GM13977 (cell line): ENCODE data around the gene FGD3.

Experiments used
- DNase-seq: peaks from one replicate; pipeline ENCODE4 v3.0.0; 2012; ENCODE audit warnings: low spot score
- CTCF ChIP-seq: IDR thresholded peaks from 2 replicates; pipeline ENCODE4 v1.5.1; 2012; ENCODE audit warnings: mild to moderate bottlenecking, control low read depth; ENCODE audit not compliant: insufficient read depth; ENCODE audit errors: extremely low read depth, missing control alignments
- in situ Hi-C: fragments of 300-500 bp; cut with MboI; formaldehyde crosslinking; loops from one replicate; pipeline ENCODE4 v1.12.0; 2022; ENCODE audit warnings: low sequenced_read_pairs, low pct_unique_long_range_greater_than_20kb, mixed read lengths, inconsistent platforms; ENCODE audit not compliant: unreplicated experiment

FGD3 gene

GRCh38 chr9:93071464-93071863, 124.1 kb downstream of the FGD3 start:
- in situ Hi-C loops = no loop called here
- no peak for TF ChIP-seq CTCF
- no peak for DNase-seq

DNA sequence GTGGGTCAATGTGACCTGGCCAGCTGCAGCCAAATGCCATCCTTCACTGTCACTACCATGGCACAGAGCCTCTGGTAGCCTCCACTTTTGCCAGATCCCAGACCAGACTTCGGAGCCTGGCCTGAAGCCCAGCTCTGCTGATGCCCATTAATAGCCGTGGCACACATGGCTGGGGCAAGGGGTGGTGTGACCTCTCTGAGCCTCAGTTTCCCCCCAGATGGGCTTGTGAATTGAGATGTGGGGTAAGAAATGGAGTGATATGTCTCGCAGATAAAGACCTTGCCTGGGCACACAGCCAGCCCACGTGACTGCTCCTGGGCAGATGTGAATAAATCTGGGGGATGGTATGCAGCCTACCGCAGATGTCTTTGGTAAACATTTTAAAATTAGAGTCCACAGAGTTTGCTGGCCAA, 125.1 kb downstream of the FGD3 start:
- in situ Hi-C loops = no loop called here
- DNase-seq = no peak
- no peak for TF ChIP-seq CTCF

- no peak for DNase-seq
- TF ChIP-seq CTCF = no peak
- in situ Hi-C loops = no loop called here
Measured at GRCh38 chr9:93076101-93076791, 128.9 kb downstream of the FGD3 start.

GRCh38 chr9:93076792-93077128, 129.4 kb downstream of the FGD3 start:
- no peak for TF ChIP-seq CTCF
- in situ Hi-C loops = no loop called here
- no peak for DNase-seq

DNA sequence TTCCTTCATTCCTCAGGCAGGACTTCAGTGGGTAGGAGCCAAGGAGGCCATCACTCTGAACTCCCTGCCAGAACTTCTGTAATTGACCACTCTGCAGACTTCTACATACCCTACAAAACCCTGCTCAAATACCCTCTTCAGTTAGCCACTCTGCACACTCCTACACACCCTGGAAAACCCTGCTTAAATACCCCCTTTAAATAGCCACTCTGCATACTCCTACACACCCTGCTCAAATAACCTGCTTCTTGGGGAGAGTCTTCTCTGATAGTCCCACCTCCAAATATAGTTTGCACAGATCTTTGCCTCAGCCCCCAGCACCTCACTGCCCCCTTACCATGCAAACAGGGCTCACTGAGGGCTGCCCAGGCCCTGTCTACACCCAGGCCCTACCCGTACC, 130.0 kb downstream of the FGD3 start:
- TF ChIP-seq CTCF = no peak
- in situ Hi-C loops = no loop called here
- DNase-seq = no peak

DNA sequence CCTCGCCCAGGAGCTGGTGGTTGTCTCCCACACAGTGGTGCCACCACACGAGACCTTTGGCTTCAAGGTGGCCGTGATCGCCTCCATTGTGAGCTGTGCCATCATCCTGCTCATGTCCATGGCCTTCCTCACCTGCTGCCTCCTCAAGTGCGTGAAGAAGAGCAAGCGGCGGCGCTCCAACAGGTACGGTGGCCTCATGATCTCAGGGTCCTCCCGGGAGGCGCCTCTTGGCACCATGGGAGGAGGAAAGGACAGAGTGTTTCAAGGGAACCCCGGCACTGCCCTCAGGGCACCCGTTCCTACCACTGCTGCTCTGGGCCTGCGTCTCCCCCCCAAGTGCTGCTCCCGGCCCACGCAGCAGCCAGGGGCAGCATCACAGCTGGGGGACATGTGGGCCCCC, 130.5 kb downstream of the FGD3 start:
- in situ Hi-C loops = no loop called here
- TF ChIP-seq CTCF = no peak
- no peak for DNase-seq

GRCh38 chr9:93079371-93079770, 132.0 kb downstream of the FGD3 start:
- in situ Hi-C loops = no loop called here
- no peak for TF ChIP-seq CTCF
- DNase-seq = no peak
